Measurements from ENCODE around the gene ZNF740.
A peak's percentile ranks its signal among the peaks of the same experiment; 100 is the strongest.

ZNF740 gene

GRCh38 chr12:53214687-53215455 is 34.3 kb downstream of the ZNF740 start:
- no peak for DNase-seq

DNA sequence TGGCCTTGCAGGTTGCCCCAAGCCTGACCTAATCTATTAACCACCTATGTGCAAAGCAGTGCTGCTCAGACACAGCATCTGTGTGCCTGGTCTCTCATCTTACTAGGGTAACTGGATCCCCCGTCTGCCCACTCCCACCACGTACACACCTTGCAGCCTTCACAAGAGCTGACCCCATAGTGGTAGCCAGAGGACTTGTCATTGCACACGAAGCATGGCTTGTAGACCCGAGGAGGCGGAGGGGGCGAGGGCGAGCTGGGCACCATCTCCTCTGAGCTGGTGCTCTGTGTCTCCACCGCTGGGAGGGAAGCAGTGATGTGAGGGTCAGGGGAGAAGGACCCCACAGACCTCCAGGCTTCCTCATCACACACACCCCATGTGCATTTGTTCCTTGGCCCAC is 35.0 kb downstream of the ZNF740 start:
- DNase-seq: no peak

GRCh38 chr12:53217051-53217930 is 36.8 kb downstream of the ZNF740 start:
- peak in 2 of 5 experiments; percentile 64 to 77 for DNase-seq

DNA sequence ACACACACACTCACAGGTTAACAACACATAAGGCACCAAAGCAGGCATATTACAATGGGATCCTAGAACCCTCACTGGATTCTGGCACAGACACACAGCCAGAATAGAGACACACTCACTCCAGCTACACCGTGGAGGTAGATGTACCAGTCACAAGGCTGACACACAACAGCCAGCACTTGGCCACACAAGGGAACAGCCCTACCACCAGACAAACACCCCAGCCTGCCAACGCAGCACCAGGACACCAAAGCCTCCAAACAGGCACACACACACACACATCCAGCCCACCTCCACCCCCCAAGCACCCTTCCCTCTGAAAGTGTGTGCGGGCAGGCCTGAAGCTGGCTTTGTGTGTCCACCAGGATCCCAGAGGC is 37.4 kb downstream of the ZNF740 start:
- peak in 1 of 5 experiments; percentile 54 for DNase-seq

- DNase-seq: no peak
These were observed 38.2 kb downstream of the ZNF740 start for GRCh38 chr12:53218551-53219291.

DNA sequence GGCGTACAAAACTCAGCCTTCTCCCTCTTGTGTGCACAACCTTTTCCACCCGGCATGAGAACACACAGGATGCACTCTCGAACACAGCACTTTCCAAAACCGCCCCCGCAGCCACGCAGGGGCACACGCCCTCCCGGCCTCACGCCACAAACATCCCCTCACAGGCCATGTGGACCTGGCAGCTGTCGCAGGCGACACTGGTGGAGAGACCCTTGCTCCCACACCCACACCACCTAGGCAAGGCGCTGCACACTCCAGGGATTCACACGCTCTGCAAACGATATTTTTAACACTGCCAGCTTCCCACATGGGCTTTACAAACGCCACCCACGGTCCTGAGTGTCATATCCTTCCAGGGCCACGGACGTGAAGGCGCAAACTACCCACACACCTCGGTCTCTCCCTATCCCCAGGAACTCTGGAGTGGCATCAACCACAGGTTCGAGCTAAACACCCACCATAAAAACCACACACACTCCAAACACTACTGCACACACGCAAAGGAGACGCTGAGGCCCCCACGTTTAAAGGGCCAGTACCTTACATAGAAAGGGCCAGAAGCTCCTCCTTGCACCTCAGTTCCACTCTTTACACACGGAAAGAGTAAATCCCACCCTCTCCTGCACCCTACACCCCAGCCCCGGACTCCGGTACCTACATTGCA is 38.9 kb downstream of the ZNF740 start:
- peak in 2 of 5 experiments; percentile 56 to 87 for DNase-seq

- DNase-seq: peak; percentile 52 to 97 (median 70)
These were observed 39.6 kb downstream of the ZNF740 start for GRCh38 chr12:53219956-53220693.

- DNase-seq: peak; percentile 63 to 92 (median 71)
These were observed 40.2 kb downstream of the ZNF740 start for GRCh38 chr12:53220694-53221202.

GRCh38 chr12:53221203-53222080 is 40.9 kb downstream of the ZNF740 start:
- peak in 3 of 5 experiments; percentile 30 to 68 (median 31) for DNase-seq

DNA sequence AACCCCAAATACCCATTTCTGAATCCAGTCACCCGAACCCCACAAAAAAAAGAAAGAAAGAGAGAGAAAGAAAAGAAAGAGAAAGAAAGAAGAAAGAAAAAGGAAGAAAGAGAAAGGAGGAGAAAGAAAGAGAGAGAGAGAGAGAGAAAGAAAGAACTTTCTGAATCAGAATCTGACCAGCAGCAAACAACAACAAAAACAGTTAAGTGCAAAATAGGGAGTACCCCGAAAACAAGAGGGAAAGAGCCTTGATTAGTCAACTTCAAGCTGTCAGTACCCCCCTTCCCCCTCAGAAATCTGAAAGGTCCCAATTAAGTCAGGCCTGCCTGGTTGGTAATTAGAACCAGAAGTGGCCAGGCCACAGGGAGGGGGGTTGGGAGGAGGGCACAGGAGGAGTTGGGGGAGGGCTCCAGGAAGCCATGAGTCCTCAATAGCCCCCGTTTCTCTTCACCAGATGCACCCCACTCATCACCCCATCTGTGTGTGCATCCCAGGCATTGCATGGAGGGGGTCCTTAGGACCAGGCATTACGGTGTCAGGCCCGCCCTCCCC is 41.7 kb downstream of the ZNF740 start:
- no peak for DNase-seq

- DNase-seq: no peak
These were observed 42.3 kb downstream of the ZNF740 start for GRCh38 chr12:53222806-53223261.

DNA sequence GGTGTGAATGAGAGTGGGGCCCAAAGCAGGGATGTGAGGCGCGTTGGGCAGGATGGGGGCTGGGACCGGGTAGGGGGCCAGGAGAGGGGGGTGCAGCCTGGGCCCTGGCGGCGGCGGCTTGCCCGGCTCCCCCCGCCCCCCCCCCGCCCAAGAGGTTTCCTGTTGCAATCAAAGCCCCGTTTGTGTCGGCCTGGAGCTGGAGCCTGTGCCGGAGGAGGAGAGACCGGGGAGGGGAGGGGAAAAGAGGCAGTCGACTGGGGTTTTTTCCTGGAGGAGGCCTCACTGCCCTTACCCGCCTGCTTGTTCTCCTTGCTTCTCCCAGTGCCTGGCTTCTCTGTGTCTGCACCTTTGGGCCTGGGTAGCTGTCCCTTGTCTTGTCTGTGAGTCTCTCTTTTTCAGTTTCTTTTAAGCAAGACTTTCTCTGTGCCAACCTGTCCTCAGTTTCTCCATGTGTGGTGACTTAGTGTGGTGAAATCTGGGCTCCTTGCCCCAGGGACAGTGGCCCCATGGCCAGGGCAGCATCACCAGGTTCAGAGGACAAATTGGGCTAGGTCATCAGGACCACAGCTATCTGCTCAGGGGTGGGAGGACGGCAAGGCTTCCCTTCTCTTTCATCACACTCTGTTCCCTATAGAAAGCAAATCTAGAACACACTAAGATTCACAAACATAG is 43.0 kb downstream of the ZNF740 start:
- DNase-seq: peak in 2 of 5 experiments; percentile 28 to 48

GRCh38 chr12:53224061-53224896 is 43.8 kb downstream of the ZNF740 start:
- DNase-seq: no peak

DNA sequence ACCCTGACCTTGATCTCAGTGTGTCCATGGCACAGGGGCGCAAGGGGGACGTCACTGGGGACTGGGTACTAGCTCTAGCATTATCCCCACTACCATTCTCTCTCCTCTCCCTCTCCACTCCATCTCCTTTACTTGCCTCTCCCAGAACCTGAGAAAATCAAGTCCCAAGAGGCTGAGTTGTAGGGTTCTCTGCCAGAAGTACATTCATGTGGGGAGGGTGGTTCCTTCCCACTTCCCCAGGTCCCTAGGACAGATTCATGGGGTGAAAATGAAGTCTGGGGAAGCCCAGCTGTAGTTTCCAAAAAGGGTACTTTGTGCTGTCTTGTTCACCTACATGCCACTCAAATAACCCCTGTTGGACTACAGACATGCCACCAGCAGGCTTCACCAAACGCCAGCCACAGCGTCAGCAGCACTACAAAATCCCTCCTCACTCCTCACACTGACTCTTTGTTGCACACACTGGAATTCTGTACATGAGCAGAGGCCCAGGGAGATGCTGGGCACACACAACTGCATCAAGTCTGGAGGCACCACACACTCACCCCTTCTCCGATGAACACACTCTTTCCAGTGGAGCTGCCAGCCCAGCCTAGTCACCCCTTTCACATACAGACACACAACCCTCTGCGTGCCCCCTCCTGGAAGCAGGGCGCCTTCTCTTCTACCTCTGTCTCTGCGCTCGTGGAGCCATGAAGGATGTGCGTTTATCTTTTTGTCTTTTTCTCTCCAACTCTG is 44.5 kb downstream of the ZNF740 start:
- no peak for DNase-seq

DNA sequence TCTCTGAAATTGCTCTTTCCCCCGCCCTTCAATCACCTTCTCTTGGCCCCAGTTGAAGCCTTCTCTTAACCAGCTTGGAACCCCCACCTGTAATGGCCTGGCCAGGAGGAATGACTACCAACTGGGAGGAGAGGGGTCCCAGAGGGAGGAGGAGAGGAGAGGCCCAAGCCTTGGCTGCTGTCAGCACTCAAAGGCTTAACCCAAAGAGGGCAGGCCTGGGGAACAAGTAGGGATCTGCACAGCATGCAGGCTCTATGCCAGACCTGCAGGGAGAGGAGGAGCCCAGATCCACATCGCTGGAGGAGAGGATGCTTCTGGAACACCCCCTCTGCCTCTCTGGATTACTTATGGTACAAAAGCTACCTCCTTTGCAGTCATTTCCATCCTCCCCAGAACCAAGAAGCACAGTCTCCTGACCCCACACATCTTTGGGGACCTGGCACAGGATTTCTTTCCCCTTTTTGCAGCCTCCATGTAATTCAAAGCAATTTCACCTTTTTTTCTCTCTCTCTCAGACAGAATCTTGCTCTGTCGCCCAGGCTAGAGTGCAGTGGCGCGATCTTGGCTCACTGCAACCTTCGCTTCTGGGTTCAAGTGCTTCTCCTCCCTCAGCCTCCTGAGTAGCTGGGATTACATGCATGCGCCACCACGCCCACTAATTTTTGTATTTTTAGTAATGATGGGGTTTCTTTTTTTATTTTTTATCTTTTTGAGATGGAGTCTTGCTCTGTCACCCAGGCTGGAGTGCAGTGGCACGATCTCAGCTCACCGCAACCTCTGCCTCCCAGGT is 45.3 kb downstream of the ZNF740 start:
- DNase-seq: no peak

DNA sequence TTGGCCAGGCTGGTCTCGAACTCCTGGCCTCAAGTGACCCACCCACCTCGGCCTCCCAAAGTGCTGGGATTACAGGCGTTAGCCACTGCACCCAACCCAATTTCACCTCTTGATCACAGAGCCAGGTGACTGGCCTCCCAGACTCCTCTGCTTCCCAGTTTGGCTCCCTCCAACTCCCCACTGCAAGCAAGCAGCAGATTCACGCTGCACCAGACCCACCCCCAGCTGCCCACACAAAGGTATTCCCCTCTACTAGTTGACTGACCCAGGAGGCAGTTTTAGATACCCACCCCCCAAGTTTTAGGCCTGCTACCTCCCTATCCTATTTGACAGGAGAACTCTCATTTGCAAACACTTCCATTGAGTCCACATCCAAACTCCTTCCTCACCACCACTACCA is 46.3 kb downstream of the ZNF740 start:
- no peak for DNase-seq

GRCh38 chr12:53227341-53227740 is 46.8 kb downstream of the ZNF740 start:
- no peak for DNase-seq

All from T-helper 2 cell (primary cell).